GM10266 (cell line): ENCODE results near the gene CDH13.
A peak's percentile ranks its signal among the peaks of the same experiment; 100 is the strongest.

Source experiments
- DNase-seq: peaks from one replicate; pipeline ENCODE4 v3.0.0; 2012; ENCODE audit errors: extremely low spot score
- TF ChIP-seq, protein P1 (sequence below): IDR thresholded peaks from 2 replicates; pipeline ENCODE4 v1.5.1; 2012; ENCODE audit warnings: mild to moderate bottlenecking, low read depth; ENCODE audit not compliant: control insufficient read depth, insufficient read depth; ENCODE audit errors: missing control alignments

CDH13 gene

DNA sequence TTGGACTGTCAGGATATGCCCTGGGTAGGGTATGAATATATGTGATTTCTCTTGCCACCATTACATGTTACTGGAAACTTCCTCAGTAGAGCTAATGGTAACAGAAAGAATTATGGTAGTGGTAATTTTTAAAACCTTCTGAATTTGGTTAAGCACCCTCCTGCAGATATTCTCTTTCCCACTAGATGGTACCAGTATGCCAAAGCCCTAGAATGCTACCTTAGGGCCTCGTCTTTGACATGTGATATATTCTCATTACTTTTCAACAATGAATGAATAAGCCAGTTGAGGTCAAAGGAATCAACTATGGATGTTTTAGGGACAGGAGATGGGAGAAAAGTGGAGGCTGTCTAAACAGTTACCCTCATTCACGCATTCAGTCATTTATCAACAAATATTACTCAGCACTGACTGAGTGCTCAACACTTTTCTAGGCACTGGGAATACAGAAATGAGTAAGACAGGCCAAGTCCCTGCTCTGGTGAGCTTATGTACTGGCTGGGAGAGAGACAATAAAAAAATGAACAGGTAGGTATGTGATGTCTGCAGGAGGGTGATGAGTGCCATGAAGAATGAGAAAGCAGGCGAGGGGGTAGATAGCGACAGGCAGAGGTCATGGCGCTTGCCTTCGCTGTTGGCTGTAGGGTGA lies 14.7 kb downstream of the CDH13 start:
- no peak for DNase-seq
- TF ChIP-seq, protein P1, sequence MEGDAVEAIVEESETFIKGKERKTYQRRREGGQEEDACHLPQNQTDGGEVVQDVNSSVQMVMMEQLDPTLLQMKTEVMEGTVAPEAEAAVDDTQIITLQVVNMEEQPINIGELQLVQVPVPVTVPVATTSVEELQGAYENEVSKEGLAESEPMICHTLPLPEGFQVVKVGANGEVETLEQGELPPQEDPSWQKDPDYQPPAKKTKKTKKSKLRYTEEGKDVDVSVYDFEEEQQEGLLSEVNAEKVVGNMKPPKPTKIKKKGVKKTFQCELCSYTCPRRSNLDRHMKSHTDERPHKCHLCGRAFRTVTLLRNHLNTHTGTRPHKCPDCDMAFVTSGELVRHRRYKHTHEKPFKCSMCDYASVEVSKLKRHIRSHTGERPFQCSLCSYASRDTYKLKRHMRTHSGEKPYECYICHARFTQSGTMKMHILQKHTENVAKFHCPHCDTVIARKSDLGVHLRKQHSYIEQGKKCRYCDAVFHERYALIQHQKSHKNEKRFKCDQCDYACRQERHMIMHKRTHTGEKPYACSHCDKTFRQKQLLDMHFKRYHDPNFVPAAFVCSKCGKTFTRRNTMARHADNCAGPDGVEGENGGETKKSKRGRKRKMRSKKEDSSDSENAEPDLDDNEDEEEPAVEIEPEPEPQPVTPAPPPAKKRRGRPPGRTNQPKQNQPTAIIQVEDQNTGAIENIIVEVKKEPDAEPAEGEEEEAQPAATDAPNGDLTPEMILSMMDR: peak; percentile 22

- TF ChIP-seq, protein P1: no peak
- DNase-seq: no peak
These were observed 16.4 kb downstream of the CDH13 start for GRCh38 chr16:82643136-82643535.

GRCh38 chr16:82643936-82644630 lies 17.3 kb downstream of the CDH13 start:
- TF ChIP-seq, protein P1: no peak
- no peak for DNase-seq

GRCh38 chr16:82646504-82646903 lies 19.7 kb downstream of the CDH13 start:
- TF ChIP-seq, protein P1: no peak
- no peak for DNase-seq

GRCh38 chr16:82649766-82650165 lies 23.0 kb downstream of the CDH13 start:
- TF ChIP-seq, protein P1: no peak
- no peak for DNase-seq

DNA sequence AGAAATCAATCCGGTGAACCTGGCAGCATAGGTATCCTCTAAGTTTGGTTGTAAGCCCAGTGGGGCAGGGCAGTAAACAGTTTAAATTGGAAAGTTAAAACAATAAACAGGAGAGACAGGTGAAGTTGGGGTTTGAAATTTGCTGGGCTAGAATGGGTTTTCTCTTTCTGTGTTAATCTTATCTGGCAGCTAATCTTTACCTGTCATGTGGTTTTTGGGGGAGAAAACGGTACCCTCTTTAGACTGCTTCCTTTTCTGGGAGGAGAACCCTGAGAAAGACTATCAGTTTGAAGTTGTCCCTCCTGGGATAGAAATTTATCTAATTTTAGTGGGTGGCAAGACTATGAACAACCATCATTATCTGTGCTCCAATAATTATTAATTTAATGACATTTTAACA lies 24.0 kb downstream of the CDH13 start:
- DNase-seq: no peak
- TF ChIP-seq, protein P1: no peak

DNA sequence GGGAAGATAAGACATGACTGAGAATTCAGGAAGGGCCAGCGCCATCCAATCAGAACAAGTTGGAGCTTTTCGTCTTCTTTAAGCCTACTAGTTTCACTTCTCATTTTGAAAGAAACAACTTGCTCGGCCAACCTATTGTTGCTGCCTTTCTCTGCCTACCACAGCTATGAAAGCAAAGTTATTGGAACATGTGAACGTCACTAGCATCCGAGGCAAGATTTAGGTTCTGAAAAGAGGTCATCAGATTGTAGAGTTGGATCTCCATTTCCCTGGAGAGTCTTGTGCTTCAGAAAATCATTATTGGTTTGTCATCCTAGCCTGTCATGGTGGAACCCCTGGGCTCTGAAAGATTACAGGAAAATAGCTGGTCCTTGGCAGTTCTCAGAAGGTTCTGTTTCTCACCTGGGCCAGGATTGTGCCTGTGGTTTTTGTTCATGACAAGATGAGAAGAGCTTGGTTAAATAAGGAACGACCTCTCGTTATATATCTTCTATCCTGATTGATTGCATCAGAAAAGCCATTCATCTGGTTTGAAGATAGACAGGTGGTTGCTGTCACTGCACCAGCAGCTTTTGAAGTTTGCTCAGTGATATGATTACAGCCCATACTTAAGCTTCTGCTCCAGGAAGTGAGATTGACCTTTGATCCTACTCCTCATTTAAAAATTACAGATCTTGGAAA lies 25.3 kb downstream of the CDH13 start:
- DNase-seq: no peak
- TF ChIP-seq, protein P1: no peak
